GM12891 (cell line): ENCODE results near the gene NOTCH1.

Experiments
- PAX5 ChIP-seq: IDR thresholded peaks from 2 replicates; pipeline ENCODE4 v1.6.1; 2011; ENCODE audit warnings: low read length, moderate library complexity, mild to moderate bottlenecking; ENCODE audit not compliant: insufficient read depth, severe bottlenecking
- POLR2A ChIP-seq: IDR thresholded peaks from 2 replicates; pipeline ENCODE4 v1.6.1; 2011; ENCODE audit warnings: low read depth, low read length, control low read depth
- POLR2AphosphoS5 ChIP-seq: IDR thresholded peaks from 2 replicates; pipeline ENCODE4 v1.6.1; 2011; ENCODE audit warnings: low read depth, low read length, control low read depth
- POU2F2 ChIP-seq: IDR thresholded peaks from 2 replicates; pipeline ENCODE4 v1.6.1; 2011; ENCODE audit warnings: low read depth, mild to moderate bottlenecking, control low read depth, low read length, moderate library complexity
- SPI1 ChIP-seq: IDR thresholded peaks from 2 replicates; pipeline ENCODE4 v1.6.1; 2011; ENCODE audit warnings: low read depth, low read length, control low read depth
- TAF1 ChIP-seq: IDR thresholded peaks from 2 replicates; pipeline ENCODE4 v1.6.1; 2011; ENCODE audit warnings: low read depth, low read length, control low read depth

DNA sequence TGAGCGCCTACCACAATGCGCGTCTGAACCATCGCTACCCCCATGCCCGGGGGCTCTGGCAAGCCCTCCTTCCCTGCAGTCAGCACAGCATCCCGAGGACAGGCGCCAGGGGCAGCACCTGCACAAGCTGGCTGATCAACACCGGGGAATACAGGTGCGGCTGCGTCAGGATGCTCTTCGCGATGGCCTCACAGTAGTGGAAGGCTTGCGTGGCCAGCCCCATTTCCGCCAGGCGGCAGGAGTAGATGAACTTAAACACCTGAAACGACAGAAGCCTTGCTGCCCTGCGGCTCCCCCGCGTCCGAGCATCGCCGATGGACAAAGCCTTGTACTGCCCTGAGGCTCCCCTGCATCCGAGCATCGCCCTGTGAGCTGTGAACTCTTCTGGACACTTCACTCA lies 88.5 kb downstream of the NOTCH1 start:
- TF ChIP-seq POLR2A (no peak), POLR2AphosphoS5 (no peak), POU2F2 (no peak), TAF1 (no peak), PAX5 (no peak), SPI1 (no peak)
